ENCODE data around the gene DEK. TPM values are rescaled to one million over a fixed set of nuclear protein-coding genes. Genes with fewer than 3 reads are reported as not detected.
"Not testable (repeated sequence)": the region's sequence is repeated elsewhere in the genome, so short reads cannot be mapped to it uniquely, and the experiment has no call there.

Gene DEK
- total RNA-seq, 1 donor: 156 TPM

GRCh38 chr6:18178960-18179615, 85.2 kb downstream of the DEK start:
- H3K4me3 ChIP-seq (ENCODE audit: low read depth, low read length): no peak overlapping the region
- TF ChIP-seq, protein P1, sequence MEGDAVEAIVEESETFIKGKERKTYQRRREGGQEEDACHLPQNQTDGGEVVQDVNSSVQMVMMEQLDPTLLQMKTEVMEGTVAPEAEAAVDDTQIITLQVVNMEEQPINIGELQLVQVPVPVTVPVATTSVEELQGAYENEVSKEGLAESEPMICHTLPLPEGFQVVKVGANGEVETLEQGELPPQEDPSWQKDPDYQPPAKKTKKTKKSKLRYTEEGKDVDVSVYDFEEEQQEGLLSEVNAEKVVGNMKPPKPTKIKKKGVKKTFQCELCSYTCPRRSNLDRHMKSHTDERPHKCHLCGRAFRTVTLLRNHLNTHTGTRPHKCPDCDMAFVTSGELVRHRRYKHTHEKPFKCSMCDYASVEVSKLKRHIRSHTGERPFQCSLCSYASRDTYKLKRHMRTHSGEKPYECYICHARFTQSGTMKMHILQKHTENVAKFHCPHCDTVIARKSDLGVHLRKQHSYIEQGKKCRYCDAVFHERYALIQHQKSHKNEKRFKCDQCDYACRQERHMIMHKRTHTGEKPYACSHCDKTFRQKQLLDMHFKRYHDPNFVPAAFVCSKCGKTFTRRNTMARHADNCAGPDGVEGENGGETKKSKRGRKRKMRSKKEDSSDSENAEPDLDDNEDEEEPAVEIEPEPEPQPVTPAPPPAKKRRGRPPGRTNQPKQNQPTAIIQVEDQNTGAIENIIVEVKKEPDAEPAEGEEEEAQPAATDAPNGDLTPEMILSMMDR (IDR thresholded peaks at IDR 0.05; ENCODE audit: insufficient read depth, low read length): no peak
- no peak for DNase-seq (ENCODE audit: low read depth)

GRCh38 chr6:18177286-18177965, 86.9 kb downstream of the DEK start:
- no peak overlapping the region for H3K4me3 ChIP-seq (ENCODE audit: low read depth, low read length)
- TF ChIP-seq, protein P1 (IDR thresholded peaks at IDR 0.05; ENCODE audit: insufficient read depth, low read length): no peak
- DNase-seq (ENCODE audit: low read depth): no peak

DNA sequence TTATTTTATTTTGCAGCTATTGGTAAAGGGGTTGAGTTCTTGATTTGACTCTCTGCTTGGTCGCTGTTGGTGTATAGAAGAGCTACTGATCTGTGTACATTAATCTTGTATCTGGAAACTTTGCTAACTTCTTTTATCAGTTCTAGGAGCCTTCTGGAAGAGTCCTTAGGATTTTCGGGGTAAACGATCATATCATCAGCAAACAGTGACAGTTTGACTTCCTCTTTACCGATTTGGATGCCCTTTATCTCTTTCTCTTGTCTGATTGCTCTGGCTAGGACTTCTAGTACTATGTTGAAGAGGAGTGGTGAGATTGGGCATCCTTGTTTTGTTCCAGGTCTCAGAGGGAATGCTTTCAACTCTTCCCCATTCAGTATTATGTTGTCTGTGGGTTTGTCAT, 88.1 kb downstream of the DEK start:
- H3K4me3 ChIP-seq (ENCODE audit: low read depth, low read length); DNase-seq (ENCODE audit: low read depth): not testable (repeated sequence)

Small RNA genes within 50 kb of the gene (small RNA-seq; reads per million reads assigned to genes)
- gene AL138825.1: not detected
- gene RF00019: not detected
- not detected for gene RNU6-263P

Other genes starting within 250 kb of the DEK start
- gene NHLRC1, start 141.9 kb downstream of the DEK start, total RNA-seq (ENCODE audit: low replicate concordance): 2.1 and 3.0 TPM in 2 replicates
- 5.2 and 22.4 TPM in 2 replicates for gene TPMT, start 109.5 kb downstream of the DEK start, total RNA-seq (ENCODE audit: low replicate concordance)
- 8.8 and 25.4 TPM in 2 replicates for gene KDM1B, start 109.1 kb downstream of the DEK start, total RNA-seq (ENCODE audit: low replicate concordance)
- gene RNF144B, start 122.8 kb upstream of the DEK start, total RNA-seq (ENCODE audit: low replicate concordance): 0.54 and 1.2 TPM in 2 replicates

All from fibroblast of the aortic adventitia (primary cell).